ENCODE results near the gene PLXNC1. TPM values are rescaled to one million over a fixed set of nuclear protein-coding genes. Genes with fewer than 3 reads are reported as not detected.

PLXNC1 gene
- total RNA-seq, 1 donor from 2014 or later = 1.7 TPM

GRCh38 chr12:94135896-94136295 is 12.5 kb upstream of the PLXNC1 start:
- ATAC-seq = no peak

GRCh38 chr12:94139816-94140215 is 8.6 kb upstream of the PLXNC1 start:
- no peak for ATAC-seq

GRCh38 chr12:94140556-94140955 is 7.8 kb upstream of the PLXNC1 start:
- ATAC-seq = no peak

GRCh38 chr12:94141004-94141764 is 7.2 kb upstream of the PLXNC1 start:
- no peak for ATAC-seq

- no peak for ATAC-seq
Measured at GRCh38 chr12:94141892-94142291, 6.5 kb upstream of the PLXNC1 start.

- ATAC-seq = no peak
Measured at GRCh38 chr12:94143438-94143837, 4.9 kb upstream of the PLXNC1 start.

- no peak for ATAC-seq
Measured at GRCh38 chr12:94143951-94144350, 4.4 kb upstream of the PLXNC1 start.

GRCh38 chr12:94144781-94145180 is 3.6 kb upstream of the PLXNC1 start:
- ATAC-seq = no peak

GRCh38 chr12:94145191-94145983 is 3.0 kb upstream of the PLXNC1 start:
- no peak for ATAC-seq

- ATAC-seq = no peak
Measured at GRCh38 chr12:94146166-94146936, 2.0 kb upstream of the PLXNC1 start.

- no peak for ATAC-seq
Measured at GRCh38 chr12:94147387-94147990, 888 bp upstream of the PLXNC1 start.

GRCh38 chr12:94148739-94149118 is 352 bp downstream of the PLXNC1 start:
- no peak for ATAC-seq

- peak; percentile 33 for ATAC-seq
Measured at GRCh38 chr12:94149119-94149780, 873 bp downstream of the PLXNC1 start.

GRCh38 chr12:94149781-94150239 is 1.4 kb downstream of the PLXNC1 start:
- no peak for ATAC-seq

- ATAC-seq = peak; percentile 15
Measured at GRCh38 chr12:94150240-94151121, 2.1 kb downstream of the PLXNC1 start.

- no peak for ATAC-seq
Measured at GRCh38 chr12:94151582-94151981, 3.2 kb downstream of the PLXNC1 start.

GRCh38 chr12:94152292-94153078 is 4.1 kb downstream of the PLXNC1 start:
- no peak for ATAC-seq

- no peak for ATAC-seq
Measured at GRCh38 chr12:94157181-94157580, 8.8 kb downstream of the PLXNC1 start.

GRCh38 chr12:94157981-94158411 is 9.6 kb downstream of the PLXNC1 start:
- no peak for ATAC-seq

- no peak for ATAC-seq
Measured at GRCh38 chr12:94158666-94159065, 10.3 kb downstream of the PLXNC1 start.

All from esophagus mucosa (tissue), 1 donor.